Left forelimb (tissue), 1 donor: Measurements from ENCODE around the gene DNAH14.
"Not testable (repeated sequence)": the region's sequence is repeated elsewhere in the genome, so short reads cannot be mapped to it uniquely, and the experiment has no call there.

Experiments used
- DNase-seq: peaks from one replicate; pipeline ENCODE4 v3.0.0-alpha.2; 2018; ENCODE audit warnings: low spot score

Gene DNAH14

GRCh38 chr1:225155555-225155954 is 226.1 kb downstream of the DNAH14 start:
- no peak for DNase-seq

DNA sequence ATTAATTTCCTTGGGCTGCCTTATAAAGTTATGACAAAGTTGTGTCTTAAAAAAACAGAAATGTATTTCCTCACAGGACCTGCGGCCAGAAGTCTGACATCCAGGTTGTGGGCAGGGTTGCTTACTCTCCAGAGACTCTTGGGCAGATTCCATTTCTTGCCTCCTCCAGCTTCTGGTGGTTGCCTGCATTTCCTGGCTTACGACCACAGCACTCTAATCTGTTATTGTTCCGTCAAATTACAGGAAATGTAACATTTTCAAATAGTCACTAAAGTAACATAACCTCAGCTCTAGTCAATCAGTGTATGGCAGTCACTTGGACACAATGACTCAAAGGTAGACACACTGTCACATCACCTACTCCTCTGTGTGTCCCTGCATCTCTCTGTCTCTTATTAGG is 226.8 kb downstream of the DNAH14 start:
- DNase-seq, result no peak

GRCh38 chr1:225158291-225158690 is 228.8 kb downstream of the DNAH14 start:
- DNase-seq, result no peak

- no peak for DNase-seq
Measured at GRCh38 chr1:225159793-225160192, 230.3 kb downstream of the DNAH14 start.

GRCh38 chr1:225177409-225177808 is 247.9 kb downstream of the DNAH14 start:
- not testable (repeated sequence) for DNase-seq

DNA sequence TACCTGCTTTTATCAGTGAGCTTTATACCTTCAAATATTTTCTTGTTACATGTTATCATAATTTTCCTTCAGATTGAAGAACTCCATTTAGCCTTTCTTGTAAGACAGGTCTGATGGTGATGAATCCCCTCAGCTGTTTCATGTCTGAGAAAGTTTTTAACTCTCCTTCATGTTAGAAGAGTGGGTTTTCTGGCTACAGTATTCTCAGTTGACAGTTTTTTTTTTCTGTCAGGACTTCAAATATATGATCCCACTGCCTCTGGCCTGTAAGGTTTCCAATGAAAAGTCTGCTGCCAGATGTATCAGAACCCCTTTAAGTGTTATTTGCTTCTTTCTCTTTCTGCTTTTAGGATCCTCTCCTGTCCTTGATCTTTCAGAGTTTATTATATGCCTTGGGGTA is 250.2 kb downstream of the DNAH14 start:
- no peak for DNase-seq

- DNase-seq, result no peak
Measured at GRCh38 chr1:225182716-225183115, 253.2 kb downstream of the DNAH14 start.

GRCh38 chr1:225191199-225191753 is 261.8 kb downstream of the DNAH14 start:
- no peak for DNase-seq

GRCh38 chr1:225201447-225201846 is 272.0 kb downstream of the DNAH14 start:
- DNase-seq, result no peak

DNA sequence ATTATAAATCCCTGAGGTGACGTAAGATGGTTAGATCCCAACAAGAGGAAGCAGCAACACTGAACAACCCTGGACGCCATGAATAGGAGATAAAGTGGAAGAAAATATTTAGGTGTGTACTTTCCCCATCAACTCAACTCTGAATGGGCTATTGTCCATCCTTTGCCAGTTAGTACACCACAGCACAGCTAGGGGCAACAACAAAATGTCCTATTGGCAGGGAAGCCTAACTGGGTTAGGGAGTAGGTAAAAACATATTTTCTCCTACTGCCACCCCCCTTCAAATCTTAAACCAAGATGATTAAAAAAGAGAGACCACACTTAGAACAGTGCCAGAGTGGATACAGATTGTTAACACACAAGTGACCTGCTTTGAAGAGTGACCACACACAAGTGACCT is 278.3 kb downstream of the DNAH14 start:
- no peak for DNase-seq

- DNase-seq, result no peak
Measured at GRCh38 chr1:225209153-225209552, 279.7 kb downstream of the DNAH14 start.

DNA sequence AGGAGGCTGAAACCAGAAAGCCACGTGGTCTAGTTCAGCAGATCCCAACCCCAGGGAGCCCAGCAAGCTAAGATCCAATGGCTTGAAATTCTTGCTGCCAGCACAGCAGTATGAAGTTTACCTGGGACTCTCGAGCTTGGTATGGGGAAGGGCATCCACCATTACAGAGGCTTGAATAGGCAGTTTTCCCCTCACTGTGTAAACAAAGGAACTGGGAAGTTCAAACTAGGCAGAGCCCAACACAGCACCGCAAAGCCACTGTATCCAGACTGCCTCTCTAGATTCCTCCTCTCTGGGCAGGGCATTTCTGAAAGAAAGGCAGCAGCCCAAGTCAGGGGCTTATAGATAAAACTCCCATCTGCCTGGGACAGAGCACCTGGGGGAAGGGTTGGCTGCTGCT is 280.7 kb downstream of the DNAH14 start:
- not testable (repeated sequence) for DNase-seq

GRCh38 chr1:225211694-225212442 is 282.4 kb downstream of the DNAH14 start:
- DNase-seq, result not testable (repeated sequence)

DNA sequence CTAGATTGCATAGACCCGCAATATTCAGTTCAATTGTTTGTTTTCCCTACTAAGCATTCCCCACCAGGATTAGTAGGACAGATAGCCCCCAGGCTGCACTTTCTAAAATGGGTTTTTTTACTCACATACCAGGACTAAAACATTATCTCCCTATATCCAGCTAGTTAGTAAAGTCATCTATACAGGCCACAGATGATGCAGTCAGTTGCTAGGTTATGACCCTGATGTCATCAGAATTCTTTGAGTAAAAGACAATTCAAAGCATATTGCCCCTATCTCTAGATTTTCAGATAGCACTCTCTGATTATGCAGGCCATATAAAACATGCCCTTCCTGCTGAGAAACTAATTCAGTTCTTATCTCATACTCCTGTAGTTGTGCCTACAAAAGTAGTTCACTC is 294.8 kb downstream of the DNAH14 start:
- DNase-seq, result no peak

GRCh38 chr1:225225681-225226080 is 296.2 kb downstream of the DNAH14 start:
- no peak for DNase-seq

DNA sequence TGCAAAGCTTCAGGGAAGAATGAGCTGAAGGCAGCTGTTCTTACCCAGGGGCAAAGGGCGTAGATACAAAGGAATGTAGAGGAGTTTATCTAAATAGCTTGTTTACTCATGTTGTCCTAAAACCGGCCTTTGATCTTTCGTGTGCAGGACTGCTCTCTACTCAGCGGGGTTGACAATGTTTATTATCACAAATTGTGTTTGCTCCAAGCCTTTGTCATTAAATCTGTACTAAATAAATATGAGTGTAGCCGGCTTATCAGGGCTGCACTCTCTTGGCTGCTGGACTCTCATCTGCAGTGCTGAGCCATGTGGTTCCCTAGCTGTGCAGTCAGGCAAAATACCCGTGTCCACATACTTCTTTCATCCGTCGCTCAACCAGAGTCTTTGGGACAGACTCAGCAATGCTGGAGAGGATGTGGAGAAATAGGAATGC is 299.4 kb downstream of the DNAH14 start:
- DNase-seq, result no peak

DNA sequence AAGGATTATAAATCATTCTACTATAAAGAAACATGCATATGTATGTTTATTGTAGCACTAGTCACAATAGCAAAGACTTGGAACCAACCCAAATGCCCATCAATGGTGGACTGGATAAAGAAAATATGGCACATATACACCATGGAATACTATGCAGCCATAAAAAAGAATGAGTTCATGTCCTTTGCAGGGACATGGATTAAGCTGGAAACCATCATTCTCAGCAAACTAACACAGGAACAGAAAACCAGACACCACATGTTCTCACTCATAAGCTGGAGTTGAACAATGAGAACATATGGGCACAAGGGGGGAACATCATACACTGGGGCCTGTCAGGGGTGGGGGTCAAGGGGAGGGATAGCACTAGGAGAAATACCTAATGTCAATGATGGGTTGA is 300.0 kb downstream of the DNAH14 start:
- DNase-seq, result not testable (repeated sequence)

DNA sequence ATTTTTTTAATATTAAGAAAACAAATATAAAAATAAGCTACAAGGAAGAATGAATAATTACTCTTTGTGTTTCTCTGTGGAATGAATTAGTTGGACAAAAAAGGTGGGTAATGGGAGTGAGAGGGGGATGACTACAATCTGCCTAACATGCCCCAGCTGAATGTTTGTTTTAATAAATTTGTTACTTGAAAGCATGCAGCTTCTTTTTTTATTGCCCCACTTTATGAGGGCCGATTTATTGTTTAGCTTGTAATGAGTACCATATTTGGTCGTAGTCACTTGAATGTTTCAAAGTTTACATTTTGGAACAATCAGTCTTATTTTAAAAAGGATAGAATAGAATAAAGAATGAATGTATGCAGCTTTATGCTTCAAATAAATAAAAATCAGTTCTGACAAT is 301.0 kb downstream of the DNAH14 start:
- DNase-seq, result no peak

- not testable (repeated sequence) for DNase-seq
Measured at GRCh38 chr1:225232930-225233329, 303.5 kb downstream of the DNAH14 start.

- DNase-seq, result no peak
Measured at GRCh38 chr1:225242611-225243010, 313.1 kb downstream of the DNAH14 start.

GRCh38 chr1:225250432-225250831 is 321.0 kb downstream of the DNAH14 start:
- DNase-seq, result no peak

DNA sequence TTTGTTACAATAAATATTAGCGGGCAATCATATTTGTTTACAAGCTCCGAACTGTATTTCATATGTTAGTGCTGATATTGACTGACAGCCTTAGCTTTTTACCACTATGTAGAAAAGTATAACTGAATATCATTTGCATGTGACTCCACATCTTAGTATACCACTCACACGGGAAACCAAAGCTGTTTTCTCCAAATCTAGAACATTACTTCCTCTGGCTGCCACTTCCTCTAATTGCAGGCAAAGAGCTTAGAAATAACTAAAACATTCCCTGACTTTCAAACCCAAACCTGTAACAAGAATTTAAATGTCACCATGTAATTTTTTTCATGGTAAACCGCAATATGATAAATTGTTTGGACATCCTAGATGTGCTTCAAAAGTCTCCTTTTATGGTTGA is 323.7 kb downstream of the DNAH14 start:
- DNase-seq, result no peak

DNA sequence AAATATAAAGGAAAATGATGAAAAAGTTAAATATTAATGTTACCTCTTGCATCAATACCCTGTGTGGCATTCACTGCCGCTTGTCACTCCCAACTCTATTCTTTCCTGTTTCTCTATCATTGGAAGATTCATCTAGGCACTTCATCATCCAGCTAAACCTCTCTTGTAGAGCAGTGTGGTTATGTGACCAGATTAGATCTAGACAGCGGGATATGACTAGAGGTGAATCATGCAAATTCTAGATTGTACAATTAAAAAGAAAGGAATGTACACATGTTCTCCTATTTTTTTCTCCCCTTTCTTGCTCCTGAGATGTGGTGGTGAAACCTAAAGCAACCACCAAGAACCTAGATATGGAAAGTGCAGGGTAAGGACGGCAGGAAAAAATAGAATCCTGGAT is 324.3 kb downstream of the DNAH14 start:
- DNase-seq, result no peak

DNA sequence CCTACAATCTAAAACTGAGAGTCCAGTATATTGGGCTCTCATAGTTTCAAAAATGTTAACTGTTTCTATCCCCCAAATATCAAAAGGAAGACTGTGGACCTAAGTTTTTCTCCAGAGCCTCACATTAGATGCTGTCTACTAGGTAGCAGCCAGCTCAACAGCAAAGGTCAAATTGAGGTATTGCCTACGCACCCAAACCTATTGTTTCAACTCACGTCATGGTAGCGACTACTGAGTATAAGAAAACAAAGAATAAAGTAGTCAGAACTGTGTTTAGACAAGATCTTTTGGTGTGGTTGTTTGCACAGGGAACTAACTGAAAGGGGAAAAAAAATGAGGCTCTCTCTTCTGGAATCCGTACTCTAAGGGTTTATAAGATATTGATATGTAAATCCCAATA is 325.2 kb downstream of the DNAH14 start:
- no peak for DNase-seq
